Hematopoietic multipotent progenitor cell (in vitro differentiated cells): ENCODE measurements around the gene DSTYK. TPM values are rescaled to one million over a fixed set of nuclear protein-coding genes. Genes with fewer than 3 reads are reported as not detected.

ENCODE experiments used
- DNase-seq, 3 donors: peaks; one replicate each; pipeline ENCODE4 v3.0.0-alpha.2; 2011 to 2015; ENCODE audit warnings: low read depth in 2 of 3, low spot score in 2 of 3
- total RNA-seq: library from RNA; depleted of rRNA; stranded (reverse); fragments of >200 nt; gene quantifications from one replicate; pipeline ENCODE4 v1.2.3, GENCODE V29; 2012

DSTYK gene, protein sequence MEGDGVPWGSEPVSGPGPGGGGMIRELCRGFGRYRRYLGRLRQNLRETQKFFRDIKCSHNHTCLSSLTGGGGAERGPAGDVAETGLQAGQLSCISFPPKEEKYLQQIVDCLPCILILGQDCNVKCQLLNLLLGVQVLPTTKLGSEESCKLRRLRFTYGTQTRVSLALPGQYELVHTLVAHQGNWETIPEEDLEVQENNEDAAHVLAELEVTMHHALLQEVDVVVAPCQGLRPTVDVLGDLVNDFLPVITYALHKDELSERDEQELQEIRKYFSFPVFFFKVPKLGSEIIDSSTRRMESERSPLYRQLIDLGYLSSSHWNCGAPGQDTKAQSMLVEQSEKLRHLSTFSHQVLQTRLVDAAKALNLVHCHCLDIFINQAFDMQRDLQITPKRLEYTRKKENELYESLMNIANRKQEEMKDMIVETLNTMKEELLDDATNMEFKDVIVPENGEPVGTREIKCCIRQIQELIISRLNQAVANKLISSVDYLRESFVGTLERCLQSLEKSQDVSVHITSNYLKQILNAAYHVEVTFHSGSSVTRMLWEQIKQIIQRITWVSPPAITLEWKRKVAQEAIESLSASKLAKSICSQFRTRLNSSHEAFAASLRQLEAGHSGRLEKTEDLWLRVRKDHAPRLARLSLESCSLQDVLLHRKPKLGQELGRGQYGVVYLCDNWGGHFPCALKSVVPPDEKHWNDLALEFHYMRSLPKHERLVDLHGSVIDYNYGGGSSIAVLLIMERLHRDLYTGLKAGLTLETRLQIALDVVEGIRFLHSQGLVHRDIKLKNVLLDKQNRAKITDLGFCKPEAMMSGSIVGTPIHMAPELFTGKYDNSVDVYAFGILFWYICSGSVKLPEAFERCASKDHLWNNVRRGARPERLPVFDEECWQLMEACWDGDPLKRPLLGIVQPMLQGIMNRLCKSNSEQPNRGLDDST
- total RNA-seq: 10.5 TPM

- peak; percentile 79 to 97 (median 94) for DNase-seq
These were observed at the start of gene DSTYK for GRCh38 chr1:205211169-205211838. DSTYK (minus strand) TSS chr1:205211702; CDS start chr1:205211535, 167 bp downstream.

DNA sequence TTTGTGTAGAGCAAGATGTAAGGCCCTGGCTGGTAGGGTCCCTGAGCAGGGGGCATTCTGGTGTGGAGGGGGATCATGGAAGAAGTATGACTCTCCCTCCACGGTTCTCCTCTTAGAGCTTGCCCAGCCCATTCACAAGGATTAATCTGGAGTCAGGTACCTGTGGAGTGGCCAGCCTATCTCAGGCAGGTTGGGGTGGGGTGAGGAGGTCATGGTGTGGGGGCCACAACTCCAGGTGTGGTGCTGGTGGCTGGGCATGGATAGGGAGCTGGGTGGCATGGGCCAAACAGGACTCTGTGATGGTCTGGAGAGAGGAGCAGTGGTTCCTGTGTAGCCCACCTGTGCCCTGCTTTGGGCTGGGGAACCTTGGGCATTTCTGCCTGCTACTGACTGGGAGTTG is 48.5 kb upstream of the DSTYK start:
- DNase-seq: no peak

DNA sequence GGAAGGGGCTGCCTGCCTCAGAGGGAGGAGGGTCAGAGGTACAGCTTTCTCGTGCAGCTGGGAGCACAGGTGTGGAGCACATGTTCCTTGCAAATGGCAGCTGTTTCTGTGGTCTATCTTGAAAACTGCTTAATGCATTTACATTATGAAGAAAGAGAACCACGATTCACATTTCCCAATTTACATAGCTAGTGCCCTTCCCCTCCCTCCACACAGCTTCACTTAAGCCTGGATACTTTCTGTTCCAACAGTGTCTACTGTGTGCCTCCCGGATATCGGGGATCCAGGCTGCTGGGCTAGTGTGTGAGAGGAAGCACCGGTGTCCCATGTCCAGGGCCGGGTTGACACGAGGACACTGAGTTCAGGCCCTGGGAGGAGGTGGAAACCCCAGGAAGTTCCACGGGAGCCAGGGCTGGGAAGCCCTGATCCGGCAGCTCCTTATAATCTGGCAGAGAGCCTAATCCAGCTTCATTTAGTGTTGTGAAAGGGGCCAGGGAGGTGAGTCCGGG is 47.9 kb upstream of the DSTYK start:
- no peak for DNase-seq

- no peak for DNase-seq
These were observed 47.2 kb upstream of the DSTYK start for GRCh38 chr1:205258719-205259118.

GRCh38 chr1:205258261-205258691 is 46.8 kb upstream of the DSTYK start:
- DNase-seq: no peak

- no peak for DNase-seq
These were observed 46.2 kb upstream of the DSTYK start for GRCh38 chr1:205257735-205258134.

- DNase-seq: no peak
These were observed 45.6 kb upstream of the DSTYK start for GRCh38 chr1:205256951-205257625.

DNA sequence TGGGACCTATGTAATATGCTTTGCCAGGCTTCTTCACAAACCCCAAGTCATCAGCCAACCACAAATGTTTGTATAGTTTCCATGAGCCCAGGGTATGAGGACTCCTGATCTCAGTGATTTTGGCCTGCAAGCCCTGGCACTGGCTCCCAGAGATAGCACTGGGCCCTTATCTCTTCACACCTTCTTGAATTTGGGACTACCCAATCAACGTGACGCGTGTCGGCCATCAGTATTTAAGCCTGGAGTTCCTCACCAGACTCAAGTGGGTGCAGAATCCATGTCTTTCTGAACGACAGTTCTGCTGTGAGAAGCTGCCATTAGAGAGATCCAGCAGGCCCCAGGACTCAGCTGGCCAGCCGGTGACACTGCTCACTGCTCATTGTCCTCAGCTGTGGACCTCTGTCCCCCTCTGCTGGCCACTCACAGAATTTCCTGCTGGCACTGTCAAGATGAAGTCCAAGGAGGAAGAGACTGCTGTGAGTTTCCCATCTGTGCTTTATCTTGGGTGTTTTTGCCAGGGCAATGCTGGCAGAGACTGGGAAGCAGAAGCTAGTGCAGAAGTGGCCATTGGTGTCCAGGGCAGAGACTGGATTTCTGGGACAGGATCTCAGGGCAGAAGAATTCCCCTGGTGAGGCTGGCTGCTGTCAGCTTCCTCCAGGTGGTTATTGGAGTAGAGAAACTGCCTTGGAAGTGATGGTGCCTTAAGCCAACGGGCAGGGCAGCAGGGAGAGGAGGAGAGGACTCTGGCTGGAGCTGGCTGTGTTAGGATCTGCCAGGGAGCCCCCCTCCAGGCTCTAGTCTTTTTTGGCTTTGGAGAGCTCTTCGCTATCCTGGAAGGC is 44.7 kb upstream of the DSTYK start:
- peak; percentile 63 to 92 (median 82) for DNase-seq

- no peak for DNase-seq
These were observed 40.1 kb upstream of the DSTYK start for GRCh38 chr1:205251576-205251975.

- DNase-seq: no peak
These were observed 39.2 kb upstream of the DSTYK start for GRCh38 chr1:205250699-205251098.

DNA sequence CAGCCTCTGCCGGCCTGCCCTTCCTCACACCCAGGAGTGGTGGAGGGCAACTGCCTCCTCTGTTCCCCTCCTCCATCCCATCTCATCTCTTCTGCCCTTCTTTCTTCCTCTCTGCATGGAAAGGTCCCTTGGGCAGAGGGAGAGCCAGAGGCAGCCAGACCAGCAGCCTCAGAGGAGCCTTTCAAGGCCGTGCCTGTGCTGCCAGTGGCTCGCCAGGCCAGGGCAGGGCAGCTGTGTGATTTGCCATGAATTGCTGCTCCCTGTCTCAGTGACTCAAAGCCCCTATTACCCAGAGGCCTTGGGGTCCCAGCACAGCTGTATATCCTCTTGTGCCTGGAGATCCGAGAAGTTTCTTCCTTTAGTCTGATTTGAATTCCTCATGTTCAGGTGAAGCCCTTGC is 38.1 kb upstream of the DSTYK start:
- no peak for DNase-seq

GRCh38 chr1:205248793-205249601 is 37.5 kb upstream of the DSTYK start:
- DNase-seq: peak in 1 of 3 donors; percentile 53

DNA sequence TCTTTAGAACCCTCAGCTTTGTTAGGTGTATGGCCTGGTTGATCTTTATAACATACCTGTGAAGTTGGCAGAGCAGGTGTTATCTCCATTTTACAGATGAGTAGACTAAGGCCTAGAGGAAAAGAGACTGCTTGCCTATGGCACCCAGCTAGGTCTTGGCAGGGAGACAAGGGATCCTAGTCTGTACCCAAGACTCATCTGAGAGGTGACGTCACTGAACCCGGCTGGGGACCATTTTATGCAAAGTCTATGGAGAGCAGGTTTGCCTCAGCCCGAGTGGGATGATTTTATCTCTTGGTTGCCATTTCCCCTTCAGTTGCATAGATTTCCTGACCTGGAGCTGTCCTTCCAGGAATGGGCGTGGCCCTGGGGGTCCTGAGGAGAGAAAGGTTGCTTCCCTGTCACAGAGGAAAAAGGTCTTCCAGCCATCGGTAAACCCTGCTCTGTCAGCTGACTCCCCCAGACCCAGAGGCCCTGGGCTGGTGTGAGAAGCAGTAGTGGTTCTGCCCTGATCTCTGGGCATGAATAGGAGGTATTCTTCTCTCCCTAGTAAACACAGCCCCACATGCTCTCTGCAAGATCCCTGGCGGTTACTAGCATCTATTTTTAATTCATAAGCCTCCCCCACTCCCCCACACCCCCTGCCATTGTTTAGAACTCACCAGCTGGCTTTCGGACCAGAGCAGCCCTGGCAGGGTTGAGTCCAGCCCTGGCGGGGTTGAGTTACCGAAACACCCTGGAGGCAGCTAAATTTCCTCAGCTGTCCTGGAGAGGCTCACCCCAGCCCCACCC is 35.8 kb upstream of the DSTYK start:
- DNase-seq: peak in 1 of 3 donors; percentile 28

DNA sequence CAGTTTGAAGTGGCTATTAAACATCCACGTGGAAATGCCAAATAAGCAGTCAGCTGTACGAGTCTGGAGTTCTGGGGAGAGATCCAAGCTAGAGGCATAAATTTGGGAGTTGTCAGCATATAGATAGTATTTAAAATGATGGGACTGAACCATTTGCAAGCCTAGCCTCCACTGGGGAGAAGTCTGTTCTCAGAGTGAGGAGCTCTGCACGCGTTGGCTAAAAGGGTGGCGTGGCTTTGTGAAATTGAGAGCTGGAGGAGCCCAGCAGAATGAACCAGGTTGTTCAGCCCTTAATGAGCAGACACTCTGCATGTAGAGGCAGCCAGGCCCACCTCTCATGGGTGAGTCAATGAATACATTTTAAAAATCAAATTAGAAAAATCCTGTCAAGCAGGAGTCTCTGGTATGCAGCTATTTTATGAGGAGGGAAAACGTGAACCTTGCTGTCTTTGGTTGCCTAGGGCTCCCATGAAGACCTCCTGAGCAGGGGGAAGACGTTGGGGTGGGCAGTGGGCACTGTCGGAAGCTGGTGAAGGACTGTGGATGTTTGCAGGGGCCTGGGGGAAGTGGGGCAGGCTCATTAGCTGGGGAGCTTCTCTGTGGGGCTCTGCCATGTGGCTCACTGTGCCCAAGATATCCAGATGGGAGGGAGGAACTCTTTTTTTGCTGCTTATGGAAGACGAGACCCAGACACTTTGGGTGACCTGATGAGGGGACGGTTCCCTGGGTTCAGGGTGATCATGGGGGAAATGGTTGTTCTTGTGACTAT is 35.0 kb upstream of the DSTYK start:
- no peak for DNase-seq

GRCh38 chr1:205245096-205245495 is 33.6 kb upstream of the DSTYK start:
- DNase-seq: no peak

GRCh38 chr1:205244384-205244783 is 32.9 kb upstream of the DSTYK start:
- DNase-seq: no peak
